SH-SY5Y (cell line): Measurements from ENCODE around the gene CDK10.

Experiments
- GATA2 ChIP-seq: IDR thresholded peaks from 2 replicates; pipeline ENCODE4 v1.6.1; 2011; ENCODE audit warnings: mild to moderate bottlenecking, low read depth, low read length
- GATA3 ChIP-seq: IDR thresholded peaks from 2 replicates; pipeline ENCODE4 v1.6.1; 2011; ENCODE audit warnings: low read depth, mild to moderate bottlenecking, low read length, moderate library complexity

- TF ChIP-seq GATA3 (no peak), GATA2 (no peak)
These were observed 31.3 kb upstream of the CDK10 start for GRCh38 chr16:89655062-89655643.
